Uterus (tissue), 4 donors: ENCODE results near the gene OPCML. TPM values are rescaled to one million over a fixed set of nuclear protein-coding genes. Genes with fewer than 3 reads are reported as not detected.

Experiments used
- DNase-seq, 2 donors: peaks; one replicate each; pipeline ENCODE4 v3.0.0-alpha.2; 2019 to 2020
- H3K27ac ChIP-seq, 2 donors: fragments of 200-600 bp; sonication (generic); 1 replicate in 1 of 2; 2 replicates in 1 of 2; pipeline ENCODE4 v1.5.1; 2016 to 2018
- H3K27me3 ChIP-seq, 2 donors: fragments of 200-600 bp; sonication (generic); one replicate each; pipeline ENCODE4 v1.5.1; 2018 to 2019; ENCODE audit warnings: control low read depth in 1 of 2
- H3K36me3 ChIP-seq, 2 donors: fragments of 200-600 bp; sonication (generic); one replicate each; pipeline ENCODE4 v1.5.1; 2019; ENCODE audit warnings: control low read depth in 1 of 2
- H3K4me1 ChIP-seq, 2 donors: fragments of 200-600 bp; sonication (generic); one replicate each; pipeline ENCODE4 v1.5.1; 2018 to 2019; ENCODE audit warnings: control low read depth in 1 of 2
- H3K4me3 ChIP-seq, 2 donors: fragments of 200-600 bp; sonication (generic); 1 replicate in 1 of 2; 2 replicates in 1 of 2; pipeline ENCODE4 v1.5.1; 2018 to 2019; ENCODE audit warnings: mild to moderate bottlenecking in 1 of 2
- H3K9me3 ChIP-seq, 2 donors: fragments of 200-600 bp; sonication (generic); one replicate each; pipeline ENCODE4 v1.5.1; 2019; ENCODE audit warnings: control low read depth in 1 of 2
- POLR2A ChIP-seq, 2 donors: fragments of 450-650 bp; IDR thresholded peaks; one replicate each; pipeline ENCODE4 v1.6.1; 2016; ENCODE audit warnings: antibody characterized with exemption in 2 of 2, mild to moderate bottlenecking in 1 of 2, moderate library complexity in 1 of 2
- intact Hi-C: fragments of 100-400 bp; cut with DNase I; formaldehyde crosslinking; loops from one replicate; pipeline ENCODE4 v1.15.1; 2023; ENCODE audit warnings: low total_unique reads
- total RNA-seq, 4 donors: library from RNA; depleted of rRNA in 3 of 4; stranded (reverse); fragments of >200 nt in 3 of 4; gene quantifications; one replicate each; pipeline versions ENCODE4 v1.1.0 to v1.2.4, GENCODE V29; 2014 to 2023
- TF ChIP-seq, protein P1 (sequence below), 4 experiments: fragments of 200-600 bp in 2 of 4; fragments of 450-650 bp in 2 of 4; sonication (generic) in 2 of 4; IDR thresholded peaks; one replicate each; pipeline ENCODE4 v1.5.1; 2016 to 2019; ENCODE audit warnings: antibody characterized with exemption in 4 of 4, mild to moderate bottlenecking in 2 of 4, moderate library complexity in 1 of 4
- donor health status: DM: yes; HTN: yes; CAD: no.

The OPCML gene
- total RNA-seq, 4 donors from 2014 or later: under 0.01 to 3.9 (median 1.7) TPM

DNA sequence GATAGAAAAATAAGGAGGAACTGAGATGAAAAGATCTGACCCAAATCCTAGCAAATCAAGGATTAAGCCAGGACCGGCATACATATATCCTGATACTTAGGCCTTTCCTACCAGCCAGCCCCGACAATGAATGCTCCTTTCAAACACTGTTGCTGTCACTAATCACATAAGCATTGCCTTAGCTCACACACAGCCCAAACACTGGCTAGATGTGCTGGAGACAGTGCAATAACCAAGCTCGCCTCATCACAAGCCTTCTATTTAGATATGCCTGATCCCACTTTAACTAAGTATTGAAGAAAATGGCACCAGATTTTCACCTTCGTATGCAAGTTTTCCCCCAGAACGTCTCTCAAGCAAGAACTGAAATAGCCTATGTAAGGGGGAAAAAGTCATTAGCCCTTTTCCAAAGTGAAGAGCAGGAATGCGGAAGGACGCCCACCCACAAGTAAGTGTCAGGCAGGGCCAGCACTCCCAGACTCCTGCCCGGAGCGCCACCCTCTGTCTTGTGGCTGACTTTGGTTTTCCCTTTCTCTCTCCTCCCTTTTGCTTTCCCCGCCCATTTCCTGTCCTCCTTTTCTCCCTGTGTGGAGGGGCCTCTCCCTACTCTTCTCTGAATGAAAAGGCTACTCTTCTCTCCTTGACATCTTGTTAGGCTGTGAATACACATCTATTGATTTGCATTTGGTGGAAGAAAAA is 8.9 kb upstream of the OPCML start:
- Histone ChIP-seq H3K27me3 (no peaks in the 10 kb centered on the region), H3K9me3 (no peaks in the 10 kb centered on the region), H3K36me3 (no peaks in the 10 kb centered on the region), H3K4me1 (no peaks in the 10 kb centered on the region), H3K27ac (no peak overlapping the region), H3K4me3 (no peak overlapping the region)
- intact Hi-C loops: no loop called here
- DNase-seq: no peak
- TF ChIP-seq, protein P1, sequence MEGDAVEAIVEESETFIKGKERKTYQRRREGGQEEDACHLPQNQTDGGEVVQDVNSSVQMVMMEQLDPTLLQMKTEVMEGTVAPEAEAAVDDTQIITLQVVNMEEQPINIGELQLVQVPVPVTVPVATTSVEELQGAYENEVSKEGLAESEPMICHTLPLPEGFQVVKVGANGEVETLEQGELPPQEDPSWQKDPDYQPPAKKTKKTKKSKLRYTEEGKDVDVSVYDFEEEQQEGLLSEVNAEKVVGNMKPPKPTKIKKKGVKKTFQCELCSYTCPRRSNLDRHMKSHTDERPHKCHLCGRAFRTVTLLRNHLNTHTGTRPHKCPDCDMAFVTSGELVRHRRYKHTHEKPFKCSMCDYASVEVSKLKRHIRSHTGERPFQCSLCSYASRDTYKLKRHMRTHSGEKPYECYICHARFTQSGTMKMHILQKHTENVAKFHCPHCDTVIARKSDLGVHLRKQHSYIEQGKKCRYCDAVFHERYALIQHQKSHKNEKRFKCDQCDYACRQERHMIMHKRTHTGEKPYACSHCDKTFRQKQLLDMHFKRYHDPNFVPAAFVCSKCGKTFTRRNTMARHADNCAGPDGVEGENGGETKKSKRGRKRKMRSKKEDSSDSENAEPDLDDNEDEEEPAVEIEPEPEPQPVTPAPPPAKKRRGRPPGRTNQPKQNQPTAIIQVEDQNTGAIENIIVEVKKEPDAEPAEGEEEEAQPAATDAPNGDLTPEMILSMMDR (IDR thresholded peaks at IDR 0.05): no peak
- no peak for TF ChIP-seq POLR2A (IDR thresholded peaks at IDR 0.05)

DNA sequence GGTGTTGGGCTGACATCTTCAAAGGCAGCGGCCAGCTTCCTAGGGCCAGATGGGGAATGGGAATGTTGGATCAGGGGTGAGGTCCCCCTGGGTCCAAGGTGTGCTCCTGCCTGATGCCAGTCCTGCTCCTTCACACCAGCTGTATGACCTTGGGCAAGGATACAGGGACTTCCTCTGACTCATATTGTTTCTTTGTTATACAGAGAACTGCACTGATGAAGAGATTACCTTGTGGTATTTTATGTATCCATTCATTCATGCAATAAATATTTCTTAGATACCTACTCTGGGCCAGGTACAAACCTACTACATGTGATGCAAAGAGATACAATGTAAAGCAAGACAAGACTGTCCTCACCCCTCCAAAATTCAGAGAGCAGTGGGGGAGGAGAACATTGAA is 3.9 kb upstream of the OPCML start:
- H3K27ac ChIP-seq: no peak overlapping the region
- H3K27me3 ChIP-seq: peaks cover 0 to under 1% of the 10 kb centered on the region in 2 donors
- no peak for TF ChIP-seq POLR2A (IDR thresholded peaks at IDR 0.05)
- TF ChIP-seq, protein P1 (IDR thresholded peaks at IDR 0.05): no peak
- H3K9me3 ChIP-seq: no peaks in the 10 kb centered on the region
- no peak overlapping the region for H3K4me3 ChIP-seq
- no peaks in the 10 kb centered on the region for H3K36me3 ChIP-seq
- H3K4me1 ChIP-seq: no peaks in the 10 kb centered on the region
- no peak for DNase-seq
- intact Hi-C loops: no loop called here

DNA sequence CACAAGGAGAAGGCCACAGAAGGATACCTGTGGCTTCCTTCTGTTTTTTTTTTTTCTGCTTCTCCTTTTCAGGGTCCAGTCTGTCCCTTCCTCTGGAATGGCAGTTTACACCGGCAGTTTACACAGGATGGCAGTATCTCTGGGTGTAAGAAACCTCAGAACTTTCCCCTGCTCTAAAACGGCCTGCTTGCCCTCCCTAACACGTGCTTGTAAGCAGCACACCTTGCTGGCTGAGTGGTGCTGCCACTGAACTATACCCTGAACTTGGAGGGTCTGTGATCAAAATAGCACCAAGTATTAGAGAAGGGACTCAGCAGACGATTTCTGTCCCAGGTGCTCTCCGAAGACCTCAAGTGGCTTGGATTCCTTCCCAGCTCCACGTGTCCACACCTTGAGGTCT is 904 bp upstream of the OPCML start:
- intact Hi-C loops: no loop called here
- Histone ChIP-seq H3K27me3 (peaks cover 0 to 5% of the 10 kb centered on the region in 2 donors), H3K4me1 (no peaks in the 10 kb centered on the region), H3K4me3 (no peak overlapping the region), H3K36me3 (no peaks in the 10 kb centered on the region), H3K9me3 (no peaks in the 10 kb centered on the region), H3K27ac (no peak overlapping the region)
- no peak for TF ChIP-seq POLR2A (IDR thresholded peaks at IDR 0.05)
- TF ChIP-seq, protein P1 (IDR thresholded peaks at IDR 0.05): no peak
- DNase-seq: no peak

DNA sequence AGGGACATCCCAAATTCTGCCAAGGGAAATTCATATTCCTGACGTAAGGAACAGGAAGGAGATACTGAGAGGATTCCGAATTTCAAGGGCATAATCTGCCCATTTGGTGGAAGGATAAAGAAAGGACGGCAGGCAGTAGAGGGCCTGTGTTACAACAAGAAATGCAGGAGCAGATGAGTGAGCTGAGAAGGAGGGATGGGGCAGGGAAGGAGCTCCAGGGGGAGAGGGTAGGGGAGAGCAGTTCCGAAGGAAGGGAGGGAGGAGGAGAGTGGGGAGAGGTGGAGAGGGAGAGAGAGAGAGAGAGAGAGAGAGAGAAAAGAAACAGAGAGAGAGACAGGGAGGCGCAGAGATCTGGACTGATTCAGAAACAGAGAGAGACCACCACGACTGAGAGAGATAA is 843 bp downstream of the OPCML start:
- Histone ChIP-seq H3K27me3 (peaks cover 0 to 5% of the 10 kb centered on the region in 2 donors), H3K9me3 (no peaks in the 10 kb centered on the region), H3K27ac (no peak overlapping the region), H3K4me1 (no peaks in the 10 kb centered on the region), H3K36me3 (no peaks in the 10 kb centered on the region), H3K4me3 (no peak overlapping the region)
- TF ChIP-seq POLR2A (IDR thresholded peaks at IDR 0.05): no peak
- TF ChIP-seq, protein P1 (IDR thresholded peaks at IDR 0.05): no peak
- intact Hi-C loops: no loop called here
- no peak for DNase-seq

DNA sequence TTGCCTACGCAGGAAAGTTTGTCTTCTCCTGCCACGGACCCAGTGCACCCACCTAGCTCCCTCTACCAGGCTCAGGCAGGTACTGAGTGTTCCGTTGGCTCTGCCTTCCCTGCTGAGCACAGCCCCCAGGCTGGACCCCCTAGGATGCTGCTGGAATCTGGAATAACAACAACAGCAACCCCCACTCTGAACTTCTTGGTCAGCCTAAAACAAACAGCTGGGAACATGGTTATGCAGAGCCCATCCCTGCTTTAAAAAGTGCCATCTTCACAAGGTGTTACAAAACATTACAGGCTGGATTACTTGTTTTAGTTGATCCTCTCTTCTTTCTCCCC is 1.8 kb downstream of the OPCML start:
- Histone ChIP-seq H3K4me3 (no peak overlapping the region), H3K9me3 (no peaks in the 10 kb centered on the region), H3K27ac (no peak overlapping the region), H3K36me3 (no peaks in the 10 kb centered on the region), H3K4me1 (no peaks in the 10 kb centered on the region), H3K27me3 (peaks cover 0 to 5% of the 10 kb centered on the region in 2 donors)
- no peak for TF ChIP-seq POLR2A (IDR thresholded peaks at IDR 0.05)
- TF ChIP-seq, protein P1 (IDR thresholded peaks at IDR 0.05): no peak
- DNase-seq: no peak
- intact Hi-C loops: no loop called here
